Thymus (tissue), 11 donors: Measurements from ENCODE around the gene ABAT. TPM values are rescaled to one million over a fixed set of nuclear protein-coding genes. Genes with fewer than 3 reads are reported as not detected.

Experiments
- DNase-seq, 9 donors: peaks; one replicate each; pipeline ENCODE4 v3.0.0-alpha.2; 2013; ENCODE audit warnings: low spot score in 9 of 9, low read depth in 6 of 9, missing footprints in 1 of 9
- H3K27ac ChIP-seq, 2 donors: one replicate each; pipeline ENCODE4 v1.5.1; 2013; ENCODE audit warnings: control low read depth in 1 of 2, low read depth in 1 of 2, low read length in 1 of 2, mild to moderate bottlenecking in 1 of 2, moderate library complexity in 1 of 2
- H3K27me3 ChIP-seq, 2 donors: one replicate each; pipeline ENCODE4 v1.5.1; 2013; ENCODE audit warnings: low read length in 1 of 2; ENCODE audit not compliant: control insufficient read depth in 2 of 2, insufficient read depth in 1 of 2
- H3K36me3 ChIP-seq, 2 donors: one replicate each; pipeline ENCODE4 v1.5.1; 2013; ENCODE audit warnings: low read length in 1 of 2, mild to moderate bottlenecking in 1 of 2, moderate library complexity in 1 of 2; ENCODE audit not compliant: control insufficient read depth in 2 of 2, insufficient read depth in 2 of 2
- H3K4me1 ChIP-seq, 2 donors: one replicate each; pipeline ENCODE4 v1.5.1; 2013; ENCODE audit warnings: low read length in 2 of 2; ENCODE audit not compliant: control insufficient read depth in 2 of 2, insufficient read depth in 2 of 2
- H3K4me3 ChIP-seq, 2 donors: one replicate each; pipeline ENCODE4 v1.5.1; 2013; ENCODE audit warnings: low read length in 2 of 2, control low read depth in 1 of 2, mild to moderate bottlenecking in 1 of 2
- H3K9me3 ChIP-seq, 2 donors: one replicate each; pipeline ENCODE4 v1.5.1; 2013; ENCODE audit warnings: low read length in 1 of 2, mild to moderate bottlenecking in 1 of 2; ENCODE audit not compliant: control insufficient read depth in 2 of 2, insufficient read depth in 1 of 2
- WGBS: extraction: QIAGEN DNeasy Blood & Tissue Kit; methylation state at CpG from one replicate; pipeline ENCODE4 v1.1.7; 2013; 5-methylcytosine and 5-hydroxymethylcytosine counted together
- polyA plus RNA-seq: library from polyadenylated mRNA; stranded (reverse); fragments of 200-250 nt; gene quantifications from one replicate; pipeline ENCODE4 v1.2.3, GENCODE V29; 2013
- total RNA-seq: library from RNA; stranded (reverse); fragments of 120-200 nt; gene quantifications from one replicate; pipeline ENCODE4 v1.2.4, GENCODE V29; 2013
- donor health status: healthy.

ABAT gene
- total and polyA plus RNA-seq, 2 donors = 3.4 to 8.6 TPM

GRCh38 chr16:8661703-8662102 lies 12.7 kb upstream of the ABAT start:
- WGBS = 92% methylated on average over 5 of the region's 5 CpGs
- DNase-seq = no peak
- Histone ChIP-seq H3K4me3 (no peak overlapping the region), H3K27ac (no peak overlapping the region), H3K9me3 (no peaks in the 10 kb centered on the region), H3K4me1 (no peaks in the 10 kb centered on the region), H3K27me3 (no peaks in the 10 kb centered on the region), H3K36me3 (peaks cover 0 to 6% of the 10 kb centered on the region in 2 donors)

- no peak overlapping the region for H3K27ac ChIP-seq
- H3K4me3 ChIP-seq = no peak overlapping the region
- no peaks in the 10 kb centered on the region for H3K9me3 ChIP-seq
- H3K36me3 ChIP-seq = peaks cover 0 to 6% of the 10 kb centered on the region in 2 donors
- no peak for DNase-seq
- H3K4me1 ChIP-seq = no peaks in the 10 kb centered on the region
- H3K27me3 ChIP-seq = no peaks in the 10 kb centered on the region
- WGBS = 90% methylated on average over 9 of the region's 9 CpGs
Measured at GRCh38 chr16:8663192-8664089, 11.0 kb upstream of the ABAT start.

GRCh38 chr16:8665529-8665928 lies 8.9 kb upstream of the ABAT start:
- 96% methylated on average over 6 of the region's 6 CpGs for WGBS
- no peak for DNase-seq
- peaks cover 0 to 6% of the 10 kb centered on the region in 2 donors for H3K36me3 ChIP-seq
- no peak overlapping the region for H3K27ac ChIP-seq
- H3K4me3 ChIP-seq = no peak overlapping the region
- no peaks in the 10 kb centered on the region for H3K27me3 ChIP-seq
- H3K9me3 ChIP-seq = no peaks in the 10 kb centered on the region
- H3K4me1 ChIP-seq = no peaks in the 10 kb centered on the region

- H3K9me3 ChIP-seq = no peaks in the 10 kb centered on the region
- H3K4me1 ChIP-seq = no peaks in the 10 kb centered on the region
- peaks cover 0 to 6% of the 10 kb centered on the region in 2 donors for H3K36me3 ChIP-seq
- no peaks in the 10 kb centered on the region for H3K27me3 ChIP-seq
- H3K4me3 ChIP-seq = no peak overlapping the region
- WGBS = 100% methylated on average over 3 of the region's 3 CpGs
- no peak for DNase-seq
- no peak overlapping the region for H3K27ac ChIP-seq
Measured at GRCh38 chr16:8667492-8667891, 6.9 kb upstream of the ABAT start.

- Histone ChIP-seq H3K36me3 (peaks cover 0 to 6% of the 10 kb centered on the region in 2 donors), H3K4me1 (no peaks in the 10 kb centered on the region), H3K4me3 (no peak overlapping the region), H3K27me3 (no peaks in the 10 kb centered on the region), H3K27ac (no peak overlapping the region), H3K9me3 (no peaks in the 10 kb centered on the region)
- 96% methylated on average over 5 of the region's 5 CpGs for WGBS
- DNase-seq = no peak
Measured at GRCh38 chr16:8668113-8668512, 6.3 kb upstream of the ABAT start.

- Histone ChIP-seq H3K4me1 (peaks cover 3 to 4% of the 10 kb centered on the region in 2 donors), H3K4me3 (no peak overlapping the region), H3K36me3 (peaks cover 0 to 2% of the 10 kb centered on the region in 2 donors), H3K9me3 (no peaks in the 10 kb centered on the region), H3K27me3 (no peaks in the 10 kb centered on the region), H3K27ac (no peak overlapping the region)
- 98% methylated on average over 1 of the region's 1 CpG for WGBS
- no peak for DNase-seq
Measured at GRCh38 chr16:8669481-8669880, 4.9 kb upstream of the ABAT start.

GRCh38 chr16:8670014-8670560 lies 4.3 kb upstream of the ABAT start:
- no peak for DNase-seq
- Histone ChIP-seq H3K36me3 (no peaks in the 10 kb centered on the region), H3K27ac (no peak overlapping the region), H3K4me1 (peaks cover 7 to 9% of the 10 kb centered on the region in 2 donors), H3K9me3 (no peaks in the 10 kb centered on the region), H3K27me3 (no peaks in the 10 kb centered on the region), H3K4me3 (no peak overlapping the region)
- WGBS = 98% methylated on average over 1 of the region's 1 CpG

- WGBS = 22% methylated on average over 24 of the region's 24 CpGs
- Histone ChIP-seq H3K9me3 (no peaks in the 10 kb centered on the region), H3K27me3 (no peaks in the 10 kb centered on the region), H3K27ac (no peak overlapping the region), H3K4me1 (peaks cover 11 to 15% of the 10 kb centered on the region in 2 donors), H3K4me3 (peak overlapping the region; percentile 53 to 77), H3K36me3 (no peaks in the 10 kb centered on the region)
- peak in 2 of 9 donors; percentile 13 to 15 for DNase-seq
Measured at GRCh38 chr16:8673611-8674412, 605 bp upstream of the ABAT start.
